Activated naive CD8-positive, alpha-beta T cell treated with anti-CD3 and anti-CD28 coated beads for 36 hours (primary cell): Measurements from ENCODE around the gene CYP3A7. TPM values are rescaled to one million over a fixed set of nuclear protein-coding genes. Genes with fewer than 3 reads are reported as not detected.
"Not testable (repeated sequence)": the region's sequence is repeated elsewhere in the genome, so short reads cannot be mapped to it uniquely, and the experiment has no call there.

Experiments used
- DNase-seq: peaks from one replicate; pipeline ENCODE4 v3.0.0; 2021
- H3K27ac Mint-ChIP-seq: one replicate; pipeline ENCODE4 v1.8.0; 2022; ENCODE audit warnings: mild to moderate bottlenecking, moderate library complexity, mixed read lengths
- H3K27me3 Mint-ChIP-seq: one replicate; pipeline ENCODE4 v1.8.0; 2022; ENCODE audit warnings: mild to moderate bottlenecking, mixed read lengths
- H3K36me3 Mint-ChIP-seq: one replicate; pipeline ENCODE4 v1.8.0; 2021; ENCODE audit warnings: mild to moderate bottlenecking, mixed read lengths
- H3K4me1 Mint-ChIP-seq: one replicate; pipeline ENCODE4 v1.8.0; 2021; ENCODE audit warnings: mixed read lengths
- H3K4me3 Mint-ChIP-seq: one replicate; pipeline ENCODE4 v1.8.0; 2022; ENCODE audit warnings: mild to moderate bottlenecking, moderate library complexity, mixed read lengths
- H3K9me3 Mint-ChIP-seq: one replicate; pipeline ENCODE4 v1.8.0; 2022; ENCODE audit warnings: mixed read lengths
- total RNA-seq, 2 experiments: library from RNA; stranded (reverse); gene quantifications; one replicate each; pipeline ENCODE4 v1.2.3, GENCODE V29; 2021

Gene CYP3A7
- total RNA-seq, 2 experiments from 2014 or later, result not detected

DNA sequence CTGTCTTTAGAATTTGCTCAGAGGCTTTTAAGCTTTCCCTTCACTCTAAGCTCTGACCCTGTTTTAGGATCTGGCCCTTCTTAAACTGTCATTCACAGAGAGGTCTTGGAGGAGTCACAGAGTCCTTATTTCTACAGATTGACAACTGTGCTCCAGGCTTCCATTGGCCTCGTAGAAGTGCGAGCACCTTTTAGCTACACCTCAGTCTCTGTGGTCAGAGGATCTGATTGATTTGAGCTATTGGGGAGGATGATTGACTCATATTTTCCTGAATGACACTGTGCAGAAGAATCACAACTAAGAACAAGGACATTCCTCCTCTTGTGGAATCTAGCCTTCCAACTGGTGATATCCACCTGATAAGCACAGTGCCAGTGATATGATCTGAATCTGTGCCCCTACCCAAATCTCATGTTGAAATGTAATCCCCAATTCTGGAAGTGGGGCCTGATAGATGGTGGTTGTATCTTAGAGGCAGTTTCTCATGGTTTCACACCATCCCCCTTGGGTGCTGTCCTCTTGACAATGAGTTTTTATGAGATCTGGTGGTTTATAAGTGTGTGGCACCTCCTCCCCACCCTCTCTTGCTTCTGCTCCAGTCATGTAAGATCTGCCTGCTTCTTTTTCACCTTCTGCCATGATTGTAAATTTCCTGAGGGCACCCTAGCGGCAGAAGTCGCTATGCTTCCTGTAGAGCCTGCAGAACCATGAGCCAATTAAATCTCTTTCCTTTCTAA, 3.2 kb downstream of the CYP3A7 start:
- no peak overlapping the region for H3K4me3 Mint-ChIP-seq
- peak; percentile 19 for DNase-seq
- no peaks in the 10 kb centered on the region for H3K9me3 Mint-ChIP-seq
- H3K27me3 Mint-ChIP-seq, result no peaks in the 10 kb centered on the region
- peak overlapping the region; percentile 21 for H3K27ac Mint-ChIP-seq
- H3K36me3 Mint-ChIP-seq, result peaks cover 5% of the 10 kb centered on the region
- peaks cover 12% of the 10 kb centered on the region for H3K4me1 Mint-ChIP-seq

DNA sequence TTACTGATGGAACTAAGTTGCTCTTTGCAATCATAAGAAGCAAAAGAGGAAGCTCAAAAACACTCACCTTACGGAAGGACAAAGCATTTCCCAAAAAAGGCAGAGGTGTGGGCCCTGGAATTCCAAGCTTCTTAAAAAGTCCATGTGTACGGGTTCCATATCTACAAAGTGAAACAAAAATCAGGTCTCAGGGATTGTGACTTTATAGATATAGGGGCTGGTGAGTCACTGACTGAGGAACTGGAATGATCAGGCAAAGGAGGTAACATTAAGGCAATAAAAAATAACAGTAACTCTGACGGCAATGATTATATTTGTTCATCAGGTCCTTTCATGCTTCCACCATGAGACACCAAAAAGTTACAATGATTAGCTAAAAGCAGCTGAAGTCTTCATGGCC, 4.0 kb downstream of the CYP3A7 start:
- H3K36me3 Mint-ChIP-seq, result peaks cover 2% of the 10 kb centered on the region
- H3K27ac Mint-ChIP-seq, result no peak overlapping the region
- no peaks in the 10 kb centered on the region for H3K27me3 Mint-ChIP-seq
- H3K9me3 Mint-ChIP-seq, result no peaks in the 10 kb centered on the region
- DNase-seq, result no peak
- H3K4me1 Mint-ChIP-seq, result peaks cover 12% of the 10 kb centered on the region
- H3K4me3 Mint-ChIP-seq, result no peak overlapping the region

DNA sequence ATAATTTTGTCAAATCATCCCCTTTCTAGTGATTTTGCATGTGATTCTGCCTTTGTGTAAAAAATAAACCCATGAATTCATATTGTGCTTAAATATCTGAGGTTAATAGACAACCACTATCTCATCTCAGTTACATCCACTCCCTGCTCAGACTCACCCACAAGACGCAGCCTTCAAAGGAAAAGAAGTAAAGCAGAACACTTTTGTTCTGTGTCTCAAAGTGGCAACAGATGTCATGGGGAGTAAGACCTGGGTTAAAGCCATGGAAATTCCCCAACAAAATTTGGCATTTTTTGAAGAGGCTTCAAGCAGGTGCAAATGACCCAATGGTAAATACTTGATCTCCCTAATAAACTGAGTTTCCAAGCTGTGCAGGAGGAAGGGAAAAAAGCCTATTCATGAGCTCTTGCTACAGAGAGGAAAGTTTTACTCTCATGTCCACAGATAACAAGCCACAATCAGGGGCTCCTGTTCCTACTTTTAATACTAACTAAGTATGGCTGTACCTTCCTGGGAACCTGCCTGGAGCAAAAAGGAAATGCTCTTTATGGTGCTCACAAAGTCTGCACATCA, 4.7 kb downstream of the CYP3A7 start:
- Mint-ChIP-seq H3K4me3 (no peak overlapping the region), H3K4me1 (peaks cover 12% of the 10 kb centered on the region), H3K36me3 (peaks cover 2% of the 10 kb centered on the region), H3K27ac (no peak overlapping the region), H3K9me3 (no peaks in the 10 kb centered on the region), H3K27me3 (no peaks in the 10 kb centered on the region)
- DNase-seq, result no peak

DNA sequence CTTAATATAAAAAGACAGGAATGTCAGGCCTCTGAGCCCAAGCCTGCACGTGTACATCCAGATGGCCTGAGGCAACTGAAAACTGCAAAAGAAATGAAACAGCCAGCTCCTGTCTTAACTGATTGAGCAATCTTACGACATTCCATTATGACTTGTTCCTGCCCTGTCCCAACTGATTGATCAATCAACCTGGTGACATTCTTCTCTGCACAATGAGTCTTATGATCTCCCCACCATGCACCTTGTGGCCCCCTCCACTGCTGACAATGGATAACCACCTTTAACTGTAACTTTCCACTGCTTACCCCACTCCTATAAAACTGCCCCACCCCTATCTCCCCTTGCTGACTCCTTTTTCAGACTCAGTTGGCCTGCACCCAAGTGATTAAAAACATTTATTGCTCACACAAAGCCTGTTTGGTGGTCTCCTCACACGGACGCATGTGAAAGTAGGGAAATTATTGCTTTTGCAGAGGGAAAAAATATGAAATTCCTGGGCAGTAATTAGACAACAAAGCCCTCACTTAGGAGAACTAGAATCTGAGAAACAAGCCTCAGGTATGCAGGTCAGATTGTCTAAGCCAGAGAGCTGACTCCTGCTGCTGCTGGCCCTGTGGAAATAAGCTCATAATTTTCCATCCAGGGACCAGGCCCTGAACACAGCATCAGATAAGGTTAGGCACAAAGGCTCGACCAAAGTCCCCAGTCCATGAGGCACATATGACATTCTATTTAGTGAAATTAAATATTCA, 5.3 kb downstream of the CYP3A7 start:
- H3K27ac Mint-ChIP-seq, result no peak overlapping the region
- H3K9me3 Mint-ChIP-seq, result no peaks in the 10 kb centered on the region
- DNase-seq, result no peak
- H3K27me3 Mint-ChIP-seq, result no peaks in the 10 kb centered on the region
- peaks cover 12% of the 10 kb centered on the region for H3K4me1 Mint-ChIP-seq
- H3K4me3 Mint-ChIP-seq, result no peak overlapping the region
- peaks cover 2% of the 10 kb centered on the region for H3K36me3 Mint-ChIP-seq

DNA sequence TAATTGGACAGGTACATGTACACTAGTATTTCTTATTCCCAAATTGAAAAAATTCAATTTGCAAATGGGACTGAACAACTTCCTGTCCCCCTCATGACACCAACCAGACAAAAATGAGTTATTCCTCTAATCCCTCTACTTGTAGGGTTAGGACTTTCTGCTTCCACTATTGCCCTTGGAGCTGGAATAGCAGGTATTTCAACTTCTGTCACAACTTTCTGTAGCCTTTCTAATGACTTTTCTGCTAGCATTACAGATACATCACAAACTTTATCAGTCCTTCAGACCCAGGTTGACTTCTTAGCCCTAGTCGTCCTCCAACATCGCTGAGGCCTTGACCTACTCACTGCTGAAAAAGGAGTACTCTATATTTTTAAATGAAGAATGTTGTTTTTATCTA, 6.4 kb downstream of the CYP3A7 start:
- H3K9me3 Mint-ChIP-seq, result no peaks in the 10 kb centered on the region
- DNase-seq, result no peak
- H3K36me3 Mint-ChIP-seq, result peaks cover 4% of the 10 kb centered on the region
- no peak overlapping the region for H3K27ac Mint-ChIP-seq
- peaks cover 10% of the 10 kb centered on the region for H3K4me1 Mint-ChIP-seq
- no peak overlapping the region for H3K4me3 Mint-ChIP-seq
- no peaks in the 10 kb centered on the region for H3K27me3 Mint-ChIP-seq

DNA sequence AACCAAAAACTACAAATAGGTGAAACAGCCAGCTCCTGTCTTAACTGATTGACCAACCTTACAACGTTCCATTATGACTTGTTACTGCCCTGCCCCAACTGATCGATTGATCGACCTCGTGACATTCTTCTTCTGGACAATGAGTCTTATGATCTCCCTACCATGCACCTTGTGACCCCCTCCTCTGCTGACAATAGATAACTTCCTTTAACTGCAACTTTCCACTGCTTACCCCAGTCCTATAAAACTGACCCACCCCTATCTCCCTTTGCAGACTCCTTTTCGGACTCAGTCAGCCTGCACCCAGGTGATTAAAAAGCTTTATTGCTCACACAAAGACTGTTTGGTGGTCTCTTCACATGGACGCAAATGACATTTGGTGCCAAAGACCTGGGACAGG, 11.8 kb downstream of the CYP3A7 start:
- H3K36me3 Mint-ChIP-seq, DNase-seq, H3K27me3 Mint-ChIP-seq, H3K27ac Mint-ChIP-seq, H3K9me3 Mint-ChIP-seq, H3K4me3 Mint-ChIP-seq: not testable (repeated sequence)
- peaks cover 17% of the 10 kb centered on the region for H3K4me1 Mint-ChIP-seq

DNA sequence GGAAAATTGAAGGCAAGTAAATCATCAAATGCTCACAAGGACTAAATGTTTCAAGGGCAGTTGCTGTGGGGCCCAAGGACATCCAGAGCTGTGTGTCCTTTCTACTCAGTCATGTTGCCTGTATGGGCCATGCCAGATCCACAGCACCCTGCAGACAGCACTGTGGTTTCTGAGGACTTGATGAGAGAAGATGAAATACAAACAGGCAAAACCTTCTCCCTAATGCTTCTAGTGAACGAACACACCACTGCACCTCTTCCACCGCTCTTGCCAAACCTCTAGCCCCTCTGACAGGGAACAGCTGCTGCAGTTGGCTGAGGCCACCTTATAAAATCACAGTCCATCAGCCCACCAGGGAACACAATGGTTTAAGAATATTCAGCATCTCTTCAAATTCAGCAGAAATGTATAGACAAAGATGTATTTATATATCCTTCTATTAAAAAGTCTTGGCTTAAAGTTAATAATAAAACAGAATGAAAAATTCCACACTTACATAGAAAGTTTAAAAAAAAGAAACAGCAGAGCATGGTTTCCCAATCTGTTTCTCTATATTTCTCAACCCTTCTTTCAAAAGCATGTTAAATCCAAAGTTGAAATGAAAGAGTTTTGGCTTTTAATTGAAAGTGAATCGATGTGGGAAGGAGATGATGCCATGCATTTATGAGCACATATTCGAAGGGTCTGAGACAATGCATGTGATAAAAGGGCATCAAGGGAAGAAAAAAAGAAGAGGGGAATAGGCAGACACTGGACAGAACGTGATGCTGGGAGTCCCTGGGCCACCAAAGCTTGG, 14.0 kb downstream of the CYP3A7 start:
- Mint-ChIP-seq H3K36me3 (peaks cover 4% of the 10 kb centered on the region), H3K4me3 (no peak overlapping the region), H3K27me3 (no peaks in the 10 kb centered on the region), H3K4me1 (peaks cover 17% of the 10 kb centered on the region), H3K27ac (no peak overlapping the region), H3K9me3 (no peaks in the 10 kb centered on the region)
- no peak for DNase-seq

DNA sequence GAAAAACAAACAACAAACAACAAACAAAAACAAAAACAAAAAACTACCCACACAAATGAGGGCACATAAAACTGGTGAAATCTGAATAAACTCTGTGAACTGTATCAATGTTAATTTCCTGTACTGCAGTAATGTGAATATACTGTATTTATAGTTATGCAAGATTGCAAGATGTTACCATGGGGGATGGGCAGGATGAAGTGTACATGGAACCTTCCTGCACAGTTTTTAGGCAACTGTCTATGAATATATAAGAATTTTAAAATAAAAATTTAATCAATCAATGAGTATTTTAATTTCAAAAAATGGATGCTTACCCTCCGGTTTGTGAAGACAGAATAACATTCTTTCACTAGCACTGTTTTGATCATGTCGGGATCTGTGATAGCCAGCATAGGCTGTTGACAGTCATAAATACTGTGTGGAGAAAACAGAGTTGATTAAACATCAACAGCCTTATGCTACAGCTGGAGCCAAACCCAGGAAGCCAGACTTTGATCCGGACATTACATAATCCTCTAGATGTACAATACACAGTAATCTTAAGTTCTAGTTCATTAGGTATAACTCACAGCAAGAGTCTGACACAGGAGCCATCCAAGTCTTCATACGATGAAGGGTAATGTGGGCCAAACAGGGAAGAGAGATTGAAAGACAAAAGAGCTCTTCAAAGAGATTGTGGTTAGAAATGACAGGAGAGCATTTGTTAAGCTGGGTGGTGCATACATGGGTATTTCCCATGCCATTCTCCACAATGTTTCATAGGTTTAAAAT, 14.8 kb downstream of the CYP3A7 start:
- H3K4me3 Mint-ChIP-seq, result no peak overlapping the region
- peak overlapping the region; percentile 18 for H3K27ac Mint-ChIP-seq
- H3K4me1 Mint-ChIP-seq, result peaks cover 17% of the 10 kb centered on the region
- H3K36me3 Mint-ChIP-seq, result peaks cover 5% of the 10 kb centered on the region
- H3K9me3 Mint-ChIP-seq, result no peaks in the 10 kb centered on the region
- no peaks in the 10 kb centered on the region for H3K27me3 Mint-ChIP-seq
- no peak for DNase-seq

DNA sequence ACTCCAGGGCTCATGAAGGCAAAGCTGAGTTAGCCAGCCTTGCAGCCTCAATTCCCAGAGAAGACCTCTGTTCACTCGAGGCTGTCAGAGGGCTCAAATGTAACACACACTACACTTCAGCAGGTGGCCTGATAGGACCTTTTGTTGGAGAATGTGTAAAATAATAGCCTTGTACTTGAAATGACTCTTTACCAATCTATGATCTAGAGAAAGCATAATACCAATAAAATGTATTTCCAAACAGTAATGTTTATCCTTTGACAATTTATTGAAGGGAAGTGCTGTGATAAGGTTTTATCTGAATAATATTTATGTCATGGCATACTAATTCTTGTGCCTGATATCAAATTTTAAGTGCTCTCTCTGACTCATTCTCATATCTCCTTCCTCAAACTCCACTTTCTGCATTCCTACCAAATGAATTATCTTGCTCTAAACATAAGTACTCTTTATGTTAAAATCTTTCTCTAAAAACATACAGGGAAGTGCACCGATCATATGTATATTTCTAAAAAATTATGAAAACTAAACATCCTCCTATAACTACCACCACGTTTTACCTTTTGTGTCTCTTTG, 20.9 kb downstream of the CYP3A7 start:
- Mint-ChIP-seq H3K36me3 (peaks cover 20% of the 10 kb centered on the region), H3K4me1 (no peaks in the 10 kb centered on the region), H3K27me3 (no peaks in the 10 kb centered on the region), H3K27ac (no peak overlapping the region), H3K9me3 (peaks cover 3% of the 10 kb centered on the region), H3K4me3 (no peak overlapping the region)
- no peak for DNase-seq

DNA sequence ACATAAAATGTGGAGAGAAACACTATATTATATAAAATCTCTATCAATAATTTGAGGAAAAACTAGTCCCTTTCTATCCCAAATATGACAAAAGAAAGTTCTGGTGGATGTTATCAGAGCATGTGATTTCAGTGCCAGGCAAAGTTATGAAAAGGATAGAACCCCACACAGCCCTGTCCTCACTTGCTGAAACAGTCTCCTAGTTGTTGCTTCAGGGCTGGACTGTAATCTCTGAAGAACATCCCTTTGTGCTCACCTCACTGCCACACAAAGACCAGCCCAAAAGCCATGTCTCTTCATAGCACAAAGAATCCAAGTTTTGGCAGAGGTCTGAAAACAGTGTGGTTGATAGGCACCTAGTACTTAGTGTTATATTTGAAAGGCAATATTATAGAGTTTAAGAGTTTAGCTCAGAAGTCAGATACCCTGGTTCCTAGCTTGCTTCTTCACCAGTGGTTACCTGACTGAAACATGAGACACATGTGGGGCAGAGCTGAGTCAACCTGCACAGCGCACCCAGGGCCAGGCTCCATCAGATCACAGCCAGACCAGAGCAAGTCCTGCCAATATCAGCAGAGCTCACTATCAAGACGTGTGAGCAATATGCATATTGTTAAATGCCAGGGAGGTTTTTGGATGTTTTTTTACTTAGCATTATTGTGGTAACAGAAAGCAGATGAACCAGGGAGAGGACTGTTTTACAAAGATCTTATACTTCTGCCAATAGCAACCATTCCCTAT, 25.0 kb downstream of the CYP3A7 start:
- peaks cover 17% of the 10 kb centered on the region for H3K9me3 Mint-ChIP-seq
- no peaks in the 10 kb centered on the region for H3K27me3 Mint-ChIP-seq
- H3K27ac Mint-ChIP-seq, result no peak overlapping the region
- H3K4me1 Mint-ChIP-seq, result no peaks in the 10 kb centered on the region
- H3K4me3 Mint-ChIP-seq, result no peak overlapping the region
- peaks cover 34% of the 10 kb centered on the region for H3K36me3 Mint-ChIP-seq
- no peak for DNase-seq

DNA sequence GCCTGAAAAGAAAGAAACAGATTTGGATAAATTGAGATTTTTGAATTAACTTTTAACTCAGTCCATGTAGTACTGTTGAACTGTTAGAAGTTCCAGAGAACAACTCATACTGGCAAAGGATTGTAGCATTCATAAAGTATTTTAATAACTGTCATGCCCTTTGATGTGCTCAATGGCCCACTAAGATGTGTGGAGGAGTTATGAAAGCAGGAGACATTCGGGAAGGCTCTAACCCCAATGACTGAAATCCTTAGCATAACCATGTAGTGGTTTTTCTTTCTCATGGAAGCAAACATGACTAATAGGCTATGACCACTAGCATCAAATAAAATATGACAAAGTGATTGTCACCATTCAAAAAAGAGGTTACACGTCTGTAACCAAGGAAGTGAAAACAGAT, 25.7 kb downstream of the CYP3A7 start:
- Mint-ChIP-seq H3K9me3 (peaks cover 15% of the 10 kb centered on the region), H3K27me3 (no peaks in the 10 kb centered on the region), H3K4me1 (no peaks in the 10 kb centered on the region), H3K27ac (no peak overlapping the region), H3K4me3 (no peak overlapping the region), H3K36me3 (peaks cover 27% of the 10 kb centered on the region)
- no peak for DNase-seq

DNA sequence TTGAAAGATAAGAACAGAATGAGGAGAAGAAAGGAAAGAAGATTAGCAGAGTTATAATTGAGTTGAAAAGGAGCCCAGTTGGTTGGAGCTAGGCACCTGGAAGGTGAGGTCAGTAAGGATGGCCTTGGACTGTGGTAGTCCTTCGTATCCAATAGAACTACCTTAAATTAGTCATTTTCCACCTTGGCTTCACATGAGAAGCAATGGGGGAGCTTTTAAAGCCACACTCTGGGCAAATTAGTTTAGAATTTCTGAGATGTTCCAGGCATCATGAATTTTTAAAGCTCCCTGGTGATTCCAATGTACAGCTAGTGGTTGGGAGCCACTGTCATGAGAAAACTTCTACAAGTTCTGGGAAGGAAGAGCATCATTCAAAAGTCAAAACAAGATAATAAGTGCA, 27.9 kb downstream of the CYP3A7 start:
- DNase-seq, result no peak
- no peaks in the 10 kb centered on the region for H3K27me3 Mint-ChIP-seq
- H3K4me1 Mint-ChIP-seq, result no peaks in the 10 kb centered on the region
- peaks cover 17% of the 10 kb centered on the region for H3K9me3 Mint-ChIP-seq
- no peak overlapping the region for H3K4me3 Mint-ChIP-seq
- peaks cover 31% of the 10 kb centered on the region for H3K36me3 Mint-ChIP-seq
- no peak overlapping the region for H3K27ac Mint-ChIP-seq

DNA sequence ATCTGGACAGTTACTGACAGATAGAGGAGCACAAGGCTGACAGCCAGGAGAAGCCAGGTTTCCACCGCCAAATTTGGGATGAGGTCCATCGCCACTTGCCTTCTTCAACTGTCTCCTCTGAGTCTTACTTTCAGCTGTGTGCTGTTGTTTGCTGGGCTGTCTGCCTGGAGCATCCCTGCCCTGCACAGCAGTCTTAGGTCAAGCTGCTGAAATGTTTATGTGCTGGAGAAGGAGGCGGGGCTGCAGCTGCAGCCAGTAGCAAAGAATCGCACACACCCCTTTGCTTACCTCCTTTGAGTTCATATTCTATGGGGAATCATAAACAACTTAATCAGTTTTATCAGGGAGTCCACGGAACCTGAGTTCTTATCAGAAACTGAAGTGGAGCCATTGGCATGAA, 35.0 kb downstream of the CYP3A7 start:
- H3K4me3 Mint-ChIP-seq, result no peak overlapping the region
- H3K27ac Mint-ChIP-seq, result no peak overlapping the region
- H3K36me3 Mint-ChIP-seq, result peaks cover 5% of the 10 kb centered on the region
- no peak for DNase-seq
- no peaks in the 10 kb centered on the region for H3K27me3 Mint-ChIP-seq
- peaks cover 3% of the 10 kb centered on the region for H3K4me1 Mint-ChIP-seq
- peaks cover 2% of the 10 kb centered on the region for H3K9me3 Mint-ChIP-seq
